Type B pancreatic cell (in vitro differentiated cells): ENCODE data around the gene DYNC1I1. TPM values are rescaled to one million over a fixed set of nuclear protein-coding genes. Genes with fewer than 3 reads are reported as not detected.

Experiments used
- DNase-seq: peaks from one replicate; pipeline ENCODE4 v3.0.0; 2021; ENCODE audit warnings: mixed read lengths; ENCODE audit not compliant: unreplicated experiment; ENCODE audit errors: extremely low spot score
- H3K27ac Mint-ChIP-seq: 2 replicates; pipeline ENCODE4 v1.8.0; 2021; ENCODE audit warnings: mild to moderate bottlenecking, mixed read lengths
- H3K27me3 Mint-ChIP-seq: 2 replicates; pipeline ENCODE4 v1.8.0; 2021; ENCODE audit warnings: mixed read lengths
- H3K36me3 Mint-ChIP-seq: 2 replicates; pipeline ENCODE4 v1.8.0; 2021; ENCODE audit warnings: mixed read lengths
- H3K4me1 Mint-ChIP-seq: one replicate; pipeline ENCODE4 v1.8.0; 2021; ENCODE audit warnings: mixed read lengths; ENCODE audit not compliant: unreplicated experiment
- H3K4me3 Mint-ChIP-seq: 2 replicates; pipeline ENCODE4 v1.8.0; 2021; ENCODE audit warnings: mild to moderate bottlenecking, mixed read lengths
- H3K9me3 Mint-ChIP-seq: 2 replicates; pipeline ENCODE4 v1.8.0; 2021; ENCODE audit warnings: mixed read lengths
- total RNA-seq: library from RNA; stranded (reverse); gene quantifications from 2 replicates; pipeline ENCODE4 v1.2.1, GENCODE V29; 2021; ENCODE audit warnings: low replicate concordance
- TF ChIP-seq, protein P1 (sequence below): fragments of 200-600 bp; sonication (generic); conservative IDR thresholded peaks from 2 replicates; pipeline ENCODE4 v1.5.0; 2021; ENCODE audit warnings: antibody characterized with exemption, mild to moderate bottlenecking

The DYNC1I1 gene
- total RNA-seq, 1 donor from 2014 or later, result 4.0 TPM

GRCh38 chr7:95814721-95815120 is 42.4 kb downstream of the DYNC1I1 start:
- no peak for DNase-seq
- Mint-ChIP-seq H3K9me3 (no peaks in the 10 kb centered on the region), H3K27me3 (no peaks in the 10 kb centered on the region), H3K27ac (no peak overlapping the region), H3K36me3 (no peaks in the 10 kb centered on the region), H3K4me1 (peaks cover 5% of the 10 kb centered on the region), H3K4me3 (no peak overlapping the region)
- TF ChIP-seq, protein P1, sequence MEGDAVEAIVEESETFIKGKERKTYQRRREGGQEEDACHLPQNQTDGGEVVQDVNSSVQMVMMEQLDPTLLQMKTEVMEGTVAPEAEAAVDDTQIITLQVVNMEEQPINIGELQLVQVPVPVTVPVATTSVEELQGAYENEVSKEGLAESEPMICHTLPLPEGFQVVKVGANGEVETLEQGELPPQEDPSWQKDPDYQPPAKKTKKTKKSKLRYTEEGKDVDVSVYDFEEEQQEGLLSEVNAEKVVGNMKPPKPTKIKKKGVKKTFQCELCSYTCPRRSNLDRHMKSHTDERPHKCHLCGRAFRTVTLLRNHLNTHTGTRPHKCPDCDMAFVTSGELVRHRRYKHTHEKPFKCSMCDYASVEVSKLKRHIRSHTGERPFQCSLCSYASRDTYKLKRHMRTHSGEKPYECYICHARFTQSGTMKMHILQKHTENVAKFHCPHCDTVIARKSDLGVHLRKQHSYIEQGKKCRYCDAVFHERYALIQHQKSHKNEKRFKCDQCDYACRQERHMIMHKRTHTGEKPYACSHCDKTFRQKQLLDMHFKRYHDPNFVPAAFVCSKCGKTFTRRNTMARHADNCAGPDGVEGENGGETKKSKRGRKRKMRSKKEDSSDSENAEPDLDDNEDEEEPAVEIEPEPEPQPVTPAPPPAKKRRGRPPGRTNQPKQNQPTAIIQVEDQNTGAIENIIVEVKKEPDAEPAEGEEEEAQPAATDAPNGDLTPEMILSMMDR, result no peak

DNA sequence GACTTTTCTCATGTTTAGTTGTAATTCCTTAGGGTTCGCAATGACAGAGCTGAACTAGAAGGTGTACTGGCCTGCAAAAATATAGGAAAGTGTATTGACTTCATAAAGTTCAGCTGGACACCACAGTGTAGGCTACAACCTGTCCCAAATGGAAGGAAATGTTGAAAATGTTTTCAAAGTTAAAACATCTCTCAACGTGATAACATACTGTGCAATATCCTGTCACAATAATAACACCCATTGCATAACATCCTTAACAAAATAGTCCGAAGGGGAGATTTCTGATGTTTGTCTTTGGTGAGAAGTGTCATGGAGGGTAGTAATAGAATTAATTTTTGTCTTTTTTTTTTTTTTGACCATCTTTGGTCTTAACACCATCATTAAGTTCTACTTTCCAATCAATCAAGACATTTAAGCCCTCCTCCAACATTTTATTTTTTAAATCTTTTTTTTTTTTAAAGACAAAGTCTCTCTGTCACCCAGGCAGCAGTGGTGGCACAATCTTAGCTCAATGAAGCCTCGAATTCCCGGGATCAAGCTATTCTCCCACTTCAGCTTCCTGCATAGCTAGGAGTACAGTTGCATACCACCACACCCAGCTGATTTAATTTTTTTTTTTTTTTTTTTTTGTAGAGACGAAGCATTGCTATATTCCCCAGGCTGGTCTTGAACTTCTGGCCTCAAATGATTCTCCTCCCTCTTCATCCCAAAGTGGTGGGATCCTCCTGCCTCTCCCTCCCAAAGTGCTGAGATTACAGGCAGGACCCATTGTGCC is 45.7 kb downstream of the DYNC1I1 start:
- no peak overlapping the region for H3K27ac Mint-ChIP-seq
- no peaks in the 10 kb centered on the region for H3K4me1 Mint-ChIP-seq

DNA sequence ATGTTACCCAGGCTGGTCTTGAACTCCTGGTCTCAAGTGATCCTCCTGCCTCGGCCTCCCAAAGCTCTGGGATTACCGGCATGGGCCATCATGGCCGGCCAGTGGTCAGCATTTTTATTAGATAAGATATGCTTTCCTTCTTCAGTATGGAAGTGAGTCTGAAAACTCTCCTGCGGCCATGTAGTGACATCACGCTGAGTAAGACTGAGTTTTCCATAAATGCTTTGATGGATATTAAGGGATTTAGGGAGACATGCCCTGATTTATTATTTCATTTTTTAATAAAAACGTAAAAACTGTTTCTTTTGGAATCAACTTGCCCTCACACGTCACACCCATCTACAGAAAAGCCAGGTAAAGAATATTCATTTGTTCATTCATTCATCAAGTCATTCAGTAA is 48.4 kb downstream of the DYNC1I1 start:
- no peaks in the 10 kb centered on the region for H3K27me3 Mint-ChIP-seq
- H3K4me1 Mint-ChIP-seq, result no peaks in the 10 kb centered on the region
- no peak overlapping the region for H3K4me3 Mint-ChIP-seq
- no peak overlapping the region for H3K27ac Mint-ChIP-seq
- no peaks in the 10 kb centered on the region for H3K9me3 Mint-ChIP-seq
- no peak for DNase-seq
- no peaks in the 10 kb centered on the region for H3K36me3 Mint-ChIP-seq
- TF ChIP-seq, protein P1, result no peak

More for the DNA sequence above, 45.7 kb downstream of the DYNC1I1 start:
- no peak for DNase-seq
- TF ChIP-seq, protein P1, result no peak
- Mint-ChIP-seq H3K27me3 (no peaks in the 10 kb centered on the region), H3K9me3 (no peaks in the 10 kb centered on the region), H3K4me3 (no peak overlapping the region), H3K36me3 (no peaks in the 10 kb centered on the region)

- Mint-ChIP-seq H3K27ac (no peak overlapping the region), H3K36me3 (no peaks in the 10 kb centered on the region), H3K4me1 (no peaks in the 10 kb centered on the region), H3K4me3 (no peak overlapping the region), H3K9me3 (no peaks in the 10 kb centered on the region), H3K27me3 (no peaks in the 10 kb centered on the region)
- no peak for DNase-seq
- TF ChIP-seq, protein P1, result no peak
Measured at GRCh38 chr7:95822717-95823116, 50.4 kb downstream of the DYNC1I1 start.

DNA sequence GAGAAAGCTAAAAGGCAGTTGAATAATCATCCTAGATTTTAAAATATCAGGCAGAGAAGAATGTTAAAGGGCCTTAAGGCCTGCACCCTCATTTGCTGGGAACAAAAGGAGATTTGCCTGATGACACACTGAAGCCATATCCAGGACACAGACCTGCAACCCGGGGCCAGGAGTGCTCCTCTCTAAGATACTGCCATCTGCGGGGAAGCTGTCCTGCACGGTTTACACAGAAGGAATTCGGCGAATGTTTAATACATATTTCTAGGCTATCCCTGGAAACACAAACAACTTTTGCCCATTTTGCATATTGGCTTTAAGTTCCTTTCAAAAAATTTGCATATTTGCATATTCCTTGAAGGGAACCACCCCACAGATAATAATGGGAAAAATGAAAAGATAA is 52.3 kb downstream of the DYNC1I1 start:
- no peak for DNase-seq
- TF ChIP-seq, protein P1, result no peak
- no peak overlapping the region for H3K27ac Mint-ChIP-seq
- H3K36me3 Mint-ChIP-seq, result no peaks in the 10 kb centered on the region
- no peak overlapping the region for H3K4me3 Mint-ChIP-seq
- H3K4me1 Mint-ChIP-seq, result peaks cover 6% of the 10 kb centered on the region
- no peaks in the 10 kb centered on the region for H3K9me3 Mint-ChIP-seq
- no peaks in the 10 kb centered on the region for H3K27me3 Mint-ChIP-seq
